Measurements from ENCODE around the gene GFPT1. TPM values are rescaled to one million over a fixed set of nuclear protein-coding genes. Genes with fewer than 3 reads are reported as not detected.

Gene GFPT1
- total and polyA plus RNA-seq, 9 of the 15 experiments (the other 6 are each of a cell fraction or from before 2014, with no cell fraction given) = 6.6 to 38.3 (median 15.9) TPM

DNA sequence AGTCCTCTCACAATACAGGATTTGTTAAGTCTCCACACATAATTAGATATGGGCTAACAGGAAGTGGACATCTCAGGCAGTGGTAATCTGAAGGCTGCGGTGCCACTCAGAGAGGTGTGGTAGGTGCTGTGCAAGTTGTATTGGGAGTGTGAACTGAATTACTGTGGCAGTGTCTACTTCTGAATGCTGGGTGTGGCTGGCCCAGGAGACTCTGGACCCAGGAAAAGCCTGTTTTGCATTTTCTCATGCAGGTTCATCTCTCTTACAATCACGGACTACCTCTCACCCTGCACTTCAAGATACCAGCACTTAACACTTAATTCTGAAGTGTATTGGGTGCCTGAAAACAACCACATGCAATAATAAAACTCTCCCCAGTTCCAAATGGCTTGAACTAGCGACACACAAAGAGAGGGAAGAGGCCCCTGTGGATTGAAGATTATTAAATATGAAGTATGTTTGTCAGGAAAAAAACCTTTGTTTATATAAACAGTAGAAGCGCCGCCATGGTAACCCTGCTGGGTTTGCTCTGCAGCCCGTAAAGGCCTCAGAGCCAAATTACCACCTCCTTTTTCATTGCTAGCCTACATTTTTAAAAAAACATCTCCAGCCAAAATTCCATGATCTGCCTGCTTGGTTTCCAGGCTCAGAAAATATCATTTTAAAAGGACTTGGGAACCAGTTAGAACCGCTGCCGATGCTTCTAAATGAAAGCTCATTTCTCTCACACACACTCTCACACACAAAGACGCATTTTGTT lies 77.5 kb downstream of the GFPT1 start (continued):
- no peak for TF ChIP-seq ZNF318 (IDR thresholded peaks at IDR 0.05; ENCODE audit: borderline replicate concordance in 1 of 2, low read depth in 1 of 2)
